Heart left ventricle (tissue), 16 donors: ENCODE data around the gene SCAP. TPM values are rescaled to one million over a fixed set of nuclear protein-coding genes. Genes with fewer than 3 reads are reported as not detected.

ENCODE experiments used
- ATAC-seq, 4 donors: fragments of 200-7000 bp; cut with Tn5 transposase; one replicate each; pipeline ENCODE4 v1.9.1; 2020 to 2022; ENCODE audit warnings: moderate library complexity in 4 of 4, mild to moderate bottlenecking in 3 of 4, moderate number of reproducible peaks in 1 of 4
- DNase-seq, 5 donors: peaks; one replicate each; pipeline ENCODE4 v3.0.0-alpha.2; 2020
- H3K27ac ChIP-seq, 12 donors: fragments of 200-600 bp; sonication (generic) in 4 of 12; one replicate each; pipeline versions ENCODE4 v1.5.0 to v1.8.0; 2016 to 2022; ENCODE audit warnings: mild to moderate bottlenecking in 2 of 12
- H3K27me3 ChIP-seq, 9 donors: fragments of 200-600 bp; sonication (generic) in 2 of 9; one replicate each; pipeline versions ENCODE4 v1.5.1 to v1.8.0; 2016 to 2022; ENCODE audit warnings: mild to moderate bottlenecking in 3 of 9
- H3K36me3 ChIP-seq, 9 donors: fragments of 200-600 bp; sonication (generic) in 2 of 9; one replicate each; pipeline versions ENCODE4 v1.5.0 to v1.8.0; 2018 to 2022; ENCODE audit warnings: mild to moderate bottlenecking in 2 of 9
- H3K4me1 ChIP-seq, 12 donors: fragments of 200-600 bp; sonication (generic) in 4 of 12; one replicate each; pipeline versions ENCODE4 v1.5.0 to v1.8.0; 2016 to 2022; ENCODE audit warnings: mild to moderate bottlenecking in 3 of 12
- H3K4me3 ChIP-seq, 12 donors: fragments of 200-600 bp; sonication (generic) in 4 of 12; one replicate each; pipeline versions ENCODE4 v1.5.0 to v1.8.0; 2017 to 2022; ENCODE audit warnings: mild to moderate bottlenecking in 9 of 12, moderate library complexity in 4 of 12
- H3K9me3 ChIP-seq, 12 donors: fragments of 200-600 bp; sonication (generic) in 4 of 12; one replicate each; pipeline versions ENCODE4 v1.5.0 to v1.8.0; 2016 to 2022; ENCODE audit warnings: mild to moderate bottlenecking in 1 of 12
- CTCF ChIP-seq, 12 donors: fragments of 200-600 bp; sonication (generic) in 4 of 12; IDR thresholded peaks; one replicate each; pipeline versions ENCODE4 v1.5.0 to v1.8.0; 2018 to 2022; ENCODE audit warnings: antibody characterized with exemption in 12 of 12, mild to moderate bottlenecking in 5 of 12
- POLR2A ChIP-seq, 2 donors: fragments of 450-650 bp; IDR thresholded peaks; one replicate each; pipeline ENCODE4 v1.6.1; 2017; ENCODE audit warnings: antibody characterized with exemption in 2 of 2, mild to moderate bottlenecking in 2 of 2, moderate library complexity in 2 of 2
- WGBS, 4 donors: extraction: QIAGEN DNeasy Blood & Tissue Kit in 2 of 4; methylation state at CpG; one replicate each; pipeline versions ENCODE4 v1.1.5 to v1.1.7; 2013 to 2018; 5-methylcytosine and 5-hydroxymethylcytosine counted together
- intact Hi-C, 10 donors: fragments of 100-400 bp; cut with DNase I; formaldehyde crosslinking; loops; one replicate each; pipeline versions ENCODE4 v1.11.1 to v1.14.2; 2022
- long read RNA-seq, 3 donors: library from polyadenylated mRNA; unstranded; transcript quantifications; one replicate each; pipeline ENCODE4 v2.0.0, GENCODE V29; 2020 to 2021
- polyA plus RNA-seq, 2 donors: library from polyadenylated mRNA; stranded (reverse); fragments of 200-250 nt; gene quantifications; one replicate each; pipeline ENCODE4 v1.2.3, GENCODE V29; 2013
- total RNA-seq, 9 donors: library from RNA; depleted of rRNA in 2 of 9; stranded (reverse); fragments of >200 nt in 2 of 9; fragmentation: NEBNext Ultra II Directional in 3 of 9; extraction: Animal tissue kit (Norgen Biotek cat#: 25700) in 3 of 9; gene quantifications; one replicate each; pipeline versions ENCODE4 v1.1.0 to v1.2.4, GENCODE V29; 2016 to 2023
- donor health status: ischemic (EF 13 %, LVEDD 7.1; RV severe dilation, severe dysfunction).
- donor health status: healthy with polysubstance abuse.
- donor health status: DM: no; HTN: yes; CAD: no.
- donor health status: DM: no; HTN: no; CAD: no.
- donor health status: ischemic (EF 25% LVEDD 6.9; RV normal size, moderate dysfunction).
- donor health status: ischemic (EF 25% LVEDD 5.7; RV mildly dilated, moderate dysfunction).
- donor health status: healthy.
- donor health status: DM: yes; HTN: yes; CAD: no.
- donor health status: ischemic (EF 35%, LVEDD 5.7; RV mildly dilated, moderate dysfunction).
- donor health status: nonischemic (EF 11% LVEDD 7.7; RV severe dilation, severe dysfunction).
- donor health status: DM: yes; HTN: yes; CAD: no.
- donor health status: PGD.
- donor health status: ischemic (EF 29% LVEDD 5.4; RV normal size, mild dysfunction).
- donor health status: nonischemic (EF 23%, LVEDD 6.1; RV moderate dilation, normal function).

SCAP gene
- 10 to 100 TPM; 37.2 to 71.6 (median 41.8) TPM for total RNA-seq
- 10 to 100 TPM; 36.8 to 55.5 TPM for polyA plus RNA-seq
- long read RNA-seq, donor 1, full-length matches to known transcripts = 3 of 106 reads
- long read RNA-seq, donor 1, partial matches to known transcripts = 70 of 106 reads
- long read RNA-seq, donor 1, other reads (novel, unspliced or antisense) = 33 of 106 reads
- long read RNA-seq, donor 2, full-length matches to known transcripts = 3 of 235 reads
- long read RNA-seq, donor 2, partial matches to known transcripts = 148 of 235 reads
- long read RNA-seq, donor 2, other reads (novel, unspliced or antisense) = 84 of 235 reads
- long read RNA-seq, donor 3, full-length matches to known transcripts = 5 of 104 reads
- long read RNA-seq, donor 3, partial matches to known transcripts = 64 of 104 reads
- long read RNA-seq, donor 3, other reads (novel, unspliced or antisense) = 35 of 104 reads

GRCh38 chr3:47475570-47476329, at the start of gene SCAP:
Gene SCAP, minus strand, starts transcription at chr3:47475941. Its CDS starts 32,948 bp downstream, at chr3:47442993.
- H3K4me3 ChIP-seq = peak within 1 kb of the TSS; percentile 69 to 100 (median 95)
- 3 to 10% (median 6%) methylated on average over 28 to 88 of the region's 88 CpGs for WGBS, 4 donors
- peak in 1 of 2 donors; percentile 76 for TF ChIP-seq POLR2A (IDR thresholded peaks at IDR 0.05)
- peak; percentile 89 to 98 (median 96) for TF ChIP-seq CTCF (IDR thresholded peaks at IDR 0.05)
- H3K27ac ChIP-seq = peak within 1 kb of the TSS; percentile 54 to 93 (median 85)
- intact Hi-C loops = loop anchor here in 9 of 10 donors (1.0 to 5.0 kb wide), 6 partner anchors 53 to 93 kb away; partner anchors contain the start of gene PTPN23 (in 1 of the 9)
- no peaks in the 10 kb centered on the region for H3K36me3 ChIP-seq
- H3K9me3 ChIP-seq = no peaks in the 10 kb centered on the region
- peak; percentile 91 to 97 (median 97) for ATAC-seq
- H3K27me3 ChIP-seq = no peaks in the 10 kb centered on the region
- DNase-seq = peak; percentile 93 to 97 (median 95)
- H3K4me1 ChIP-seq = peaks cover 0 to 30% (median 16%) of the 10 kb centered on the region in 12 donors

- Histone ChIP-seq H3K4me3 (no peak overlapping the region), H3K27me3 (no peaks in the 10 kb centered on the region), H3K36me3 (no peaks in the 10 kb centered on the region), H3K4me1 (peaks cover 0 to 8% (median 3%) of the 10 kb centered on the region in 12 donors), H3K9me3 (peaks cover 0 to 9% (median 0%) of the 10 kb centered on the region in 12 donors), H3K27ac (no peak overlapping the region)
- DNase-seq (no peak), ATAC-seq (no peak)
- no peak for TF ChIP-seq CTCF (IDR thresholded peaks at IDR 0.05)
- TF ChIP-seq POLR2A (IDR thresholded peaks at IDR 0.05) = no peak
- intact Hi-C loops = loop anchor here in 7 of 10 donors (2.0 to 10.0 kb wide), 4 partner anchors 89 to 631 kb away; partner anchors contain the start of gene DHX30 (in 1 of the 7)
- 60 to 75% (median 72%) methylated on average over 4 of the region's 4 CpGs for WGBS, 4 donors
These were observed 47.8 kb upstream of the SCAP start for GRCh38 chr3:47523310-47524073.

- no peaks in the 10 kb centered on the region for H3K36me3 ChIP-seq
- ATAC-seq (peak; percentile 69 to 98 (median 95)), DNase-seq (peak; percentile 73 to 85 (median 81))
- H3K4me3 ChIP-seq = no peak overlapping the region
- no peak overlapping the region for H3K27ac ChIP-seq
- H3K27me3 ChIP-seq = no peaks in the 10 kb centered on the region
- WGBS, 4 donors = 33 to 51% (median 37%) methylated on average over 11 to 15 of the region's 15 CpGs
- peaks cover 0 to 3% (median 0%) of the 10 kb centered on the region in 12 donors for H3K9me3 ChIP-seq
- peaks cover 0 to 8% (median 3%) of the 10 kb centered on the region in 12 donors for H3K4me1 ChIP-seq
- intact Hi-C loops = loop anchor here (1.0 to 10.0 kb wide), 5 partner anchors 90 to 632 kb away; partner anchors contain the start of gene DHX30 (in 1 of the 10)
- TF ChIP-seq POLR2A (IDR thresholded peaks at IDR 0.05) (no peak), CTCF (IDR thresholded peaks at IDR 0.05) (peak; percentile 76 to 94 (median 88))
These were observed 46.6 kb upstream of the SCAP start for GRCh38 chr3:47522082-47522987.
